HEK293 (cell line): ENCODE results near the gene ASAP2.

Experiments used
- CTCF ChIP-seq: fragments of 450-650 bp; formaldehyde crosslinking; IDR thresholded peaks from 2 replicates; pipeline ENCODE4 v1.5.1; 2016; ENCODE audit warnings: missing biosample characterization, missing genetic modification characterization
- KLF16 ChIP-seq: fragments of 450-650 bp; formaldehyde crosslinking; IDR thresholded peaks from 2 replicates; pipeline ENCODE4 v1.5.1; 2017; ENCODE audit warnings: missing biosample characterization, missing genetic modification characterization
- REPIN1 ChIP-seq: fragments of 450-650 bp; formaldehyde crosslinking; IDR thresholded peaks from 2 replicates; pipeline ENCODE4 v1.5.1; 2017; ENCODE audit warnings: missing biosample characterization, missing genetic modification characterization, low read depth
- ZBTB26 ChIP-seq: fragments of 450-650 bp; formaldehyde crosslinking; optimal IDR thresholded peaks from 2 replicates; pipeline ENCODE3; 2016; ENCODE audit warnings: missing biosample characterization, mild to moderate bottlenecking, missing genetic modification characterization
- ZNF433 ChIP-seq: fragments of 450-650 bp; formaldehyde crosslinking; IDR thresholded peaks from 2 replicates; pipeline ENCODE4 v1.5.1; 2016; ENCODE audit warnings: missing biosample characterization, missing genetic modification characterization, low read depth
- ZNF639 ChIP-seq: fragments of 450-650 bp; formaldehyde crosslinking; IDR thresholded peaks from 2 replicates; pipeline ENCODE4 v1.5.1; 2016; ENCODE audit warnings: missing biosample characterization, missing genetic modification characterization
- TF ChIP-seq, protein P1 (sequence below): fragments of 450-650 bp; formaldehyde crosslinking; IDR thresholded peaks from 2 replicates; pipeline ENCODE4 v1.5.1; 2016; ENCODE audit warnings: missing biosample characterization, missing genetic modification characterization
- TF ChIP-seq, protein P2 (sequence below): sonication (generic); formaldehyde crosslinking; IDR thresholded peaks from 2 replicates; pipeline ENCODE4 v1.8.1; 2022; ENCODE audit warnings: mild to moderate bottlenecking, moderate library complexity, missing genetic modification reagents

DNA sequence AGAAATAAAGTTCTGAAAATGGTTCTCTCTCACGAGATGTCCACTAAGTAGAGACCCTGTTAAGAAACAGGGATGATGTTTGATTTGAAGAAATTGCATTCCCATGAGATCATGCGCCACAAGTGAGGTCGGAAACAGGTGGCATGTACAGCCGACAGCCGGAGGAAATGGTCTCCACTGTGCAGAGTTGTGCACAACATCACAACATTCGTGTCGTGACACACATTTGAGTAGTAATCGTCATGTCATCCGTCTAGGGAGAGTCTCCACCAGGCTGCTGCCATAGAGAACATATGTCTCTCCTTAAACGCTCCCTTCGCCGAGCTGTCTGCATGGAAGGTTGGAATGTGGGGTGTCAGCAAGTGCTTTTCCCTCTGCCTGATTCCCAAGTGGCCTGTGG, 84.7 kb downstream of the ASAP2 start:
- TF ChIP-seq, protein P1, sequence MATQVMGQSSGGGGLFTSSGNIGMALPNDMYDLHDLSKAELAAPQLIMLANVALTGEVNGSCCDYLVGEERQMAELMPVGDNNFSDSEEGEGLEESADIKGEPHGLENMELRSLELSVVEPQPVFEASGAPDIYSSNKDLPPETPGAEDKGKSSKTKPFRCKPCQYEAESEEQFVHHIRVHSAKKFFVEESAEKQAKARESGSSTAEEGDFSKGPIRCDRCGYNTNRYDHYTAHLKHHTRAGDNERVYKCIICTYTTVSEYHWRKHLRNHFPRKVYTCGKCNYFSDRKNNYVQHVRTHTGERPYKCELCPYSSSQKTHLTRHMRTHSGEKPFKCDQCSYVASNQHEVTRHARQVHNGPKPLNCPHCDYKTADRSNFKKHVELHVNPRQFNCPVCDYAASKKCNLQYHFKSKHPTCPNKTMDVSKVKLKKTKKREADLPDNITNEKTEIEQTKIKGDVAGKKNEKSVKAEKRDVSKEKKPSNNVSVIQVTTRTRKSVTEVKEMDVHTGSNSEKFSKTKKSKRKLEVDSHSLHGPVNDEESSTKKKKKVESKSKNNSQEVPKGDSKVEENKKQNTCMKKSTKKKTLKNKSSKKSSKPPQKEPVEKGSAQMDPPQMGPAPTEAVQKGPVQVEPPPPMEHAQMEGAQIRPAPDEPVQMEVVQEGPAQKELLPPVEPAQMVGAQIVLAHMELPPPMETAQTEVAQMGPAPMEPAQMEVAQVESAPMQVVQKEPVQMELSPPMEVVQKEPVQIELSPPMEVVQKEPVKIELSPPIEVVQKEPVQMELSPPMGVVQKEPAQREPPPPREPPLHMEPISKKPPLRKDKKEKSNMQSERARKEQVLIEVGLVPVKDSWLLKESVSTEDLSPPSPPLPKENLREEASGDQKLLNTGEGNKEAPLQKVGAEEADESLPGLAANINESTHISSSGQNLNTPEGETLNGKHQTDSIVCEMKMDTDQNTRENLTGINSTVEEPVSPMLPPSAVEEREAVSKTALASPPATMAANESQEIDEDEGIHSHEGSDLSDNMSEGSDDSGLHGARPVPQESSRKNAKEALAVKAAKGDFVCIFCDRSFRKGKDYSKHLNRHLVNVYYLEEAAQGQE: no peak
- no peak for TF ChIP-seq CTCF (tag by site-specific recombination)
- no peak for TF ChIP-seq ZNF433 (tag by site-specific recombination)
- no peak for TF ChIP-seq KLF16 (tag by site-specific recombination)
- TF ChIP-seq ZBTB26: no peak
- TF ChIP-seq REPIN1 (tag by site-specific recombination): no peak
- TF ChIP-seq, protein P2, sequence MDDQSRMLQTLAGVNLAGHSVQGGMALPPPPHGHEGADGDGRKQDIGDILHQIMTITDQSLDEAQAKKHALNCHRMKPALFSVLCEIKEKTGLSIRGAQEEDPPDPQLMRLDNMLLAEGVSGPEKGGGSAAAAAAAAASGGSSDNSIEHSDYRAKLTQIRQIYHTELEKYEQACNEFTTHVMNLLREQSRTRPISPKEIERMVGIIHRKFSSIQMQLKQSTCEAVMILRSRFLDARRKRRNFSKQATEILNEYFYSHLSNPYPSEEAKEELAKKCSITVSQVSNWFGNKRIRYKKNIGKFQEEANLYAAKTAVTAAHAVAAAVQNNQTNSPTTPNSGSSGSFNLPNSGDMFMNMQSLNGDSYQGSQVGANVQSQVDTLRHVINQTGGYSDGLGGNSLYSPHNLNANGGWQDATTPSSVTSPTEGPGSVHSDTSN (CRISPR knock-in tag): no peak
- no peak for TF ChIP-seq ZNF639 (tag by site-specific recombination)
